Thoracic aorta endothelial cell (primary cell): Measurements from ENCODE around the gene PLEKHM1. TPM values are rescaled to one million over a fixed set of nuclear protein-coding genes. Genes with fewer than 3 reads are reported as not detected.

ENCODE experiments used
- small RNA-seq: library from RNA; depleted of rRNA; stranded (forward); fragments of <200 nt; gene quantifications from one replicate; pipeline ENCODE3, GENCODE V24; 2012
- total RNA-seq: library from RNA; depleted of rRNA; stranded (reverse); fragments of >200 nt; gene quantifications from 2 replicates; pipeline ENCODE4 v1.2.3, GENCODE V29; 2012

PLEKHM1 gene
- 24.9 and 35.0 TPM in 2 replicates for total RNA-seq

GRCh38 chr17:45490615-45491433, at the start of gene PLEKHM1:
Gene PLEKHM1 (minus strand): TSS chr17:45490721. CDS start chr17:45482484, 8,237 bp downstream.

GRCh38 chr17:45432405-45433158, 57.9 kb downstream of the PLEKHM1 start, which contains the start of gene ARHGAP27:
Gene ARHGAP27 (minus strand): TSS chr17:45432870. CDS start chr17:45430279, 2,591 bp downstream.

Small RNAs within 50 kb of the gene (small RNA-seq; reads per million reads assigned to genes)
- not detected for gene RF00017

Other genes with a start within 250 kb of the PLEKHM1 start
- gene SPATA32, start 228.6 kb downstream of the PLEKHM1 start, total RNA-seq, result not detected in 2 replicates
- 3.4 and 4.1 TPM in 2 replicates for gene MAP3K14, start 173.7 kb downstream of the PLEKHM1 start, total RNA-seq
- gene ARHGAP27, start 57.9 kb downstream of the PLEKHM1 start, total RNA-seq, result 25.5 and 29.8 TPM in 2 replicates